GM12878 (cell line): Measurements from ENCODE around the gene UST. TPM values are rescaled to one million over a fixed set of nuclear protein-coding genes. Genes with fewer than 3 reads are reported as not detected.

Experiments used
- CBFB ChIP-seq: IDR thresholded peaks from 2 replicates; pipeline ENCODE4 v1.6.1; 2016; ENCODE audit warnings: antibody characterized with exemption, low read depth
- EGR1 ChIP-seq, 2 experiments: IDR thresholded peaks; 1 replicate in 1 of 2; 2 replicates in 1 of 2; pipeline ENCODE4 v1.6.1; 2011 to 2012; ENCODE audit warnings: low read depth in 2 of 2, low read length in 2 of 2, borderline replicate concordance in 1 of 2, mild to moderate bottlenecking in 1 of 2, moderate library complexity in 1 of 2
- FOS ChIP-seq: IDR thresholded peaks from 3 replicates; pipeline ENCODE4 v1.6.1; 2011; ENCODE audit warnings: borderline replicate concordance; ENCODE audit not compliant: insufficient read length; ENCODE audit errors: extremely low read depth
- IKZF1 ChIP-seq: fragments of 450-650 bp; conservative IDR thresholded peaks from 2 replicates; pipeline ENCODE4 v1.6.1; 2017; ENCODE audit warnings: antibody characterized with exemption, mild to moderate bottlenecking
- JUND ChIP-seq: IDR thresholded peaks from 2 replicates; pipeline ENCODE4 v1.6.1; 2012; ENCODE audit warnings: low read depth, mild to moderate bottlenecking, low read length, improper control_type of control experiment, moderate library complexity
- MTA3 ChIP-seq: IDR thresholded peaks from 2 replicates; pipeline ENCODE4 v1.6.1; 2012; ENCODE audit warnings: low read length, inconsistent platforms, borderline replicate concordance
- MYB ChIP-seq: fragments of 150-350 bp; IDR thresholded peaks from 2 replicates; pipeline ENCODE4 v1.6.1; 2014; ENCODE audit warnings: mild to moderate bottlenecking, low read depth, low read length, borderline replicate concordance
- RB1 ChIP-seq: fragments of 450-650 bp; formaldehyde crosslinking; IDR thresholded peaks from 2 replicates; pipeline ENCODE4 v1.6.1; 2017; ENCODE audit warnings: mild to moderate bottlenecking, borderline replicate concordance
- SIN3A ChIP-seq: IDR thresholded peaks from 2 replicates; pipeline ENCODE4 v1.6.1; 2012; ENCODE audit warnings: low read depth, low read length, improper control_type of control experiment
- SMAD1 ChIP-seq: fragments of 450-650 bp; IDR thresholded peaks from 2 replicates; pipeline ENCODE4 v1.6.1; 2018; ENCODE audit warnings: mild to moderate bottlenecking, low read depth; ENCODE audit not compliant: partially characterized antibody
- SMC3 ChIP-seq: IDR thresholded peaks from 2 replicates; pipeline ENCODE4 v1.6.1; 2011; ENCODE audit warnings: low read length, improper control_type of control experiment, borderline replicate concordance
- TCF3 ChIP-seq: IDR thresholded peaks from 2 replicates; pipeline ENCODE4 v1.6.1; 2012; ENCODE audit warnings: low read depth, mild to moderate bottlenecking, low read length, borderline replicate concordance; ENCODE audit not compliant: insufficient read depth
- ZSCAN29 ChIP-seq: fragments of 450-650 bp; IDR thresholded peaks from 2 replicates; pipeline ENCODE4 v1.6.1; 2017; ENCODE audit warnings: mild to moderate bottlenecking, moderate library complexity
- ZZZ3 ChIP-seq: IDR thresholded peaks from 2 replicates; pipeline ENCODE4 v1.6.1; 2011; ENCODE audit warnings: low read depth; ENCODE audit not compliant: control insufficient read depth, insufficient read length
- polyA plus RNA-seq, 11 experiments: library from polyadenylated mRNA; depleted of rRNA in 4 of 11; unstranded in 6 of 11; stranded (reverse) in 5 of 11; fragments of >200 nt; fragmentation: Nextera tagmentation in 4 of 11; fragmentation: Illumina TruSeq in 1 of 11; extraction: Ambion mirVana in 4 of 11; extraction: Trizol in 1 of 11; gene quantifications; 1 replicate in 1 of 11; 2 replicates in 10 of 11; pipeline versions ENCODE4 v1.2.1 to v1.2.3, GENCODE V29; 2011 to 2016; ENCODE audit warnings: inconsistent platforms in 2 of 11, missing spikeins in 2 of 11, low read depth in 1 of 11
- total RNA-seq, 4 experiments: library from RNA; depleted of rRNA in 3 of 4; stranded (reverse); fragments of >200 nt in 3 of 4; fragmentation: Illumina TruSeq in 1 of 4; extraction: Trizol in 1 of 4; gene quantifications; 2 replicates each; pipeline versions ENCODE4 v1.2.1 to v1.2.3, GENCODE V29; 2013 to 2021
- TF ChIP-seq, protein P1 (sequence below): fragments of 450-650 bp; IDR thresholded peaks from 2 replicates; pipeline ENCODE4 v1.6.1; 2017; ENCODE audit warnings: mild to moderate bottlenecking, moderate library complexity
- TF ChIP-seq, protein P2 (sequence below), 3 experiments: IDR thresholded peaks in 2 of 3; conservative IDR thresholded peaks in 1 of 3; 2 replicates each; pipeline ENCODE4 v1.5.1; 2011; ENCODE audit warnings: low read depth in 3 of 3, low read length in 3 of 3, mild to moderate bottlenecking in 3 of 3, control low read depth in 2 of 3, moderate library complexity in 2 of 3, inconsistent platforms in 1 of 3, mixed read lengths in 1 of 3; ENCODE audit not compliant: control insufficient read depth in 2 of 3, insufficient read depth in 1 of 3; ENCODE audit errors: extremely low read depth in 1 of 3
- TF ChIP-seq, protein P3 (sequence below): fragments of 450-650 bp; conservative IDR thresholded peaks from 2 replicates; pipeline ENCODE4 v1.6.1; 2017; ENCODE audit warnings: mild to moderate bottlenecking, moderate library complexity
- TF ChIP-seq, protein P4 (sequence below): fragments of 450-650 bp; IDR thresholded peaks from 2 replicates; pipeline ENCODE4 v1.6.1; 2018; ENCODE audit warnings: mild to moderate bottlenecking, low read depth, moderate library complexity; ENCODE audit not compliant: partially characterized antibody
- TF ChIP-seq, protein P5 (sequence below): IDR thresholded peaks from 2 replicates; pipeline ENCODE4 v1.6.1; 2012; ENCODE audit warnings: low read depth, low read length, improper control_type of control experiment

The UST gene
- total and polyA plus RNA-seq, 10 of the 15 experiments (the other 5 are each of a cell fraction or from before 2014, with no cell fraction given) = 0.74 to 43.3 (median 2.2) TPM

DNA sequence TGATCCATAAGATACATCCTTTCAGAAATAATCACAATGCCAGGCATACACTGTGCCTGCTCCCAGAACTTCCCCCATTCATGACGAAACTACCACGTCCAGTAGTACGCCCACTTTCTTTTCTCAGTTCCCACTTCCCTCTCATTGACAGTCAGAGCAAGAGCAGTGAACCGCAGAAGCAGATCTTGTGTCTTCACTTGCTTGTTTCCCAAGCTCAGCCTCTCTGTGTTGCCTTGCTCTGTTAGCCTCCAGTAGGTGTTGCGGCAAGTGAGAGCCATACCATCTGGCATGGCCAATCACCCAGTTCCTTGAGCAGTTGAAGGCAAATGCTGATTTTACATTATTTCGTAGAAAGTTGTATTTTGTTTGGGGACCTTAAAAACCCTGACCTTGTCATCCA is 11.7 kb downstream of the UST start (continued):
- TF ChIP-seq, protein P1, sequence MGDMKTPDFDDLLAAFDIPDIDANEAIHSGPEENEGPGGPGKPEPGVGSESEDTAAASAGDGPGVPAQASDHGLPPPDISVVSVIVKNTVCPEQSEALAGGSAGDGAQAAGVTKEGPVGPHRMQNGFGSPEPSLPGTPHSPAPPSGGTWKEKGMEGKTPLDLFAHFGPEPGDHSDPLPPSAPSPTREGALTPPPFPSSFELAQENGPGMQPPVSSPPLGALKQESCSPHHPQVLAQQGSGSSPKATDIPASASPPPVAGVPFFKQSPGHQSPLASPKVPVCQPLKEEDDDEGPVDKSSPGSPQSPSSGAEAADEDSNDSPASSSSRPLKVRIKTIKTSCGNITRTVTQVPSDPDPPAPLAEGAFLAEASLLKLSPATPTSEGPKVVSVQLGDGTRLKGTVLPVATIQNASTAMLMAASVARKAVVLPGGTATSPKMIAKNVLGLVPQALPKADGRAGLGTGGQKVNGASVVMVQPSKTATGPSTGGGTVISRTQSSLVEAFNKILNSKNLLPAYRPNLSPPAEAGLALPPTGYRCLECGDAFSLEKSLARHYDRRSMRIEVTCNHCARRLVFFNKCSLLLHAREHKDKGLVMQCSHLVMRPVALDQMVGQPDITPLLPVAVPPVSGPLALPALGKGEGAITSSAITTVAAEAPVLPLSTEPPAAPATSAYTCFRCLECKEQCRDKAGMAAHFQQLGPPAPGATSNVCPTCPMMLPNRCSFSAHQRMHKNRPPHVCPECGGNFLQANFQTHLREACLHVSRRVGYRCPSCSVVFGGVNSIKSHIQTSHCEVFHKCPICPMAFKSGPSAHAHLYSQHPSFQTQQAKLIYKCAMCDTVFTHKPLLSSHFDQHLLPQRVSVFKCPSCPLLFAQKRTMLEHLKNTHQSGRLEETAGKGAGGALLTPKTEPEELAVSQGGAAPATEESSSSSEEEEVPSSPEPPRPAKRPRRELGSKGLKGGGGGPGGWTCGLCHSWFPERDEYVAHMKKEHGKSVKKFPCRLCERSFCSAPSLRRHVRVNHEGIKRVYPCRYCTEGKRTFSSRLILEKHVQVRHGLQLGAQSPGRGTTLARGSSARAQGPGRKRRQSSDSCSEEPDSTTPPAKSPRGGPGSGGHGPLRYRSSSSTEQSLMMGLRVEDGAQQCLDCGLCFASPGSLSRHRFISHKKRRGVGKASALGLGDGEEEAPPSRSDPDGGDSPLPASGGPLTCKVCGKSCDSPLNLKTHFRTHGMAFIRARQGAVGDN = peak; percentile 97
- TF ChIP-seq MYB = no peak
- TF ChIP-seq SMC3 = peak; percentile 31; the same call in 1 of the 2 replicates
- TF ChIP-seq, protein P2, sequence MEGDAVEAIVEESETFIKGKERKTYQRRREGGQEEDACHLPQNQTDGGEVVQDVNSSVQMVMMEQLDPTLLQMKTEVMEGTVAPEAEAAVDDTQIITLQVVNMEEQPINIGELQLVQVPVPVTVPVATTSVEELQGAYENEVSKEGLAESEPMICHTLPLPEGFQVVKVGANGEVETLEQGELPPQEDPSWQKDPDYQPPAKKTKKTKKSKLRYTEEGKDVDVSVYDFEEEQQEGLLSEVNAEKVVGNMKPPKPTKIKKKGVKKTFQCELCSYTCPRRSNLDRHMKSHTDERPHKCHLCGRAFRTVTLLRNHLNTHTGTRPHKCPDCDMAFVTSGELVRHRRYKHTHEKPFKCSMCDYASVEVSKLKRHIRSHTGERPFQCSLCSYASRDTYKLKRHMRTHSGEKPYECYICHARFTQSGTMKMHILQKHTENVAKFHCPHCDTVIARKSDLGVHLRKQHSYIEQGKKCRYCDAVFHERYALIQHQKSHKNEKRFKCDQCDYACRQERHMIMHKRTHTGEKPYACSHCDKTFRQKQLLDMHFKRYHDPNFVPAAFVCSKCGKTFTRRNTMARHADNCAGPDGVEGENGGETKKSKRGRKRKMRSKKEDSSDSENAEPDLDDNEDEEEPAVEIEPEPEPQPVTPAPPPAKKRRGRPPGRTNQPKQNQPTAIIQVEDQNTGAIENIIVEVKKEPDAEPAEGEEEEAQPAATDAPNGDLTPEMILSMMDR (IDR thresholded peaks at IDR 0.05 in 2 of 3, conservative IDR thresholded peaks at IDR 0.05 in 1 of 3; ENCODE audit: control insufficient read depth in 2 of 3, extremely low read depth in 1 of 3, insufficient read depth in 1 of 3, low read depth in 3 of 3, low read length in 3 of 3) = no peak
- peak; percentile 93 for TF ChIP-seq JUND
- TF ChIP-seq CBFB = peak; percentile 98
- TF ChIP-seq TCF3 = peak; percentile 98
- TF ChIP-seq, protein P3, sequence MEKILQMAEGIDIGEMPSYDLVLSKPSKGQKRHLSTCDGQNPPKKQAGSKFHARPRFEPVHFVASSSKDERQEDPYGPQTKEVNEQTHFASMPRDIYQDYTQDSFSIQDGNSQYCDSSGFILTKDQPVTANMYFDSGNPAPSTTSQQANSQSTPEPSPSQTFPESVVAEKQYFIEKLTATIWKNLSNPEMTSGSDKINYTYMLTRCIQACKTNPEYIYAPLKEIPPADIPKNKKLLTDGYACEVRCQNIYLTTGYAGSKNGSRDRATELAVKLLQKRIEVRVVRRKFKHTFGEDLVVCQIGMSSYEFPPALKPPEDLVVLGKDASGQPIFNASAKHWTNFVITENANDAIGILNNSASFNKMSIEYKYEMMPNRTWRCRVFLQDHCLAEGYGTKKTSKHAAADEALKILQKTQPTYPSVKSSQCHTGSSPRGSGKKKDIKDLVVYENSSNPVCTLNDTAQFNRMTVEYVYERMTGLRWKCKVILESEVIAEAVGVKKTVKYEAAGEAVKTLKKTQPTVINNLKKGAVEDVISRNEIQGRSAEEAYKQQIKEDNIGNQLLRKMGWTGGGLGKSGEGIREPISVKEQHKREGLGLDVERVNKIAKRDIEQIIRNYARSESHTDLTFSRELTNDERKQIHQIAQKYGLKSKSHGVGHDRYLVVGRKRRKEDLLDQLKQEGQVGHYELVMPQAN = peak; percentile 52; the same call in 1 of the 2 replicates
- TF ChIP-seq FOS = no peak
- TF ChIP-seq SIN3A = no peak
- TF ChIP-seq, protein P4, sequence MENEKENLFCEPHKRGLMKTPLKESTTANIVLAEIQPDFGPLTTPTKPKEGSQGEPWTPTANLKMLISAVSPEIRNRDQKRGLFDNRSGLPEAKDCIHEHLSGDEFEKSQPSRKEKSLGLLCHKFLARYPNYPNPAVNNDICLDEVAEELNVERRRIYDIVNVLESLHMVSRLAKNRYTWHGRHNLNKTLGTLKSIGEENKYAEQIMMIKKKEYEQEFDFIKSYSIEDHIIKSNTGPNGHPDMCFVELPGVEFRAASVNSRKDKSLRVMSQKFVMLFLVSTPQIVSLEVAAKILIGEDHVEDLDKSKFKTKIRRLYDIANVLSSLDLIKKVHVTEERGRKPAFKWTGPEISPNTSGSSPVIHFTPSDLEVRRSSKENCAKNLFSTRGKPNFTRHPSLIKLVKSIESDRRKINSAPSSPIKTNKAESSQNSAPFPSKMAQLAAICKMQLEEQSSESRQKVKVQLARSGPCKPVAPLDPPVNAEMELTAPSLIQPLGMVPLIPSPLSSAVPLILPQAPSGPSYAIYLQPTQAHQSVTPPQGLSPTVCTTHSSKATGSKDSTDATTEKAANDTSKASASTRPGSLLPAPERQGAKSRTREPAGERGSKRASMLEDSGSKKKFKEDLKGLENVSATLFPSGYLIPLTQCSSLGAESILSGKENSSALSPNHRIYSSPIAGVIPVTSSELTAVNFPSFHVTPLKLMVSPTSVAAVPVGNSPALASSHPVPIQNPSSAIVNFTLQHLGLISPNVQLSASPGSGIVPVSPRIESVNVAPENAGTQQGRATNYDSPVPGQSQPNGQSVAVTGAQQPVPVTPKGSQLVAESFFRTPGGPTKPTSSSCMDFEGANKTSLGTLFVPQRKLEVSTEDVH = peak; percentile 5
- TF ChIP-seq MTA3 = peak; percentile 99; the same call in 1 of the 2 replicates
- no peak for TF ChIP-seq ZZZ3
- TF ChIP-seq ZSCAN29 = no peak
- TF ChIP-seq SMAD1 = peak; percentile 88
- TF ChIP-seq EGR1 (IDR thresholded peaks at IDR 0.05; ENCODE audit: borderline replicate concordance in 1 of 2, low read depth in 2 of 2, low read length in 2 of 2) = peak in 1 of 2 experiments; percentile 91; a peak in 2 of 3 replicates
- TF ChIP-seq, protein P5, sequence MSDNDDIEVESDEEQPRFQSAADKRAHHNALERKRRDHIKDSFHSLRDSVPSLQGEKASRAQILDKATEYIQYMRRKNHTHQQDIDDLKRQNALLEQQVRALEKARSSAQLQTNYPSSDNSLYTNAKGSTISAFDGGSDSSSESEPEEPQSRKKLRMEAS = peak; percentile 80
- TF ChIP-seq IKZF1 = peak; percentile 99
- TF ChIP-seq RB1 = no peak
